ENCODE measurements around the gene CNTNAP2. TPM values are rescaled to one million over a fixed set of nuclear protein-coding genes. Genes with fewer than 3 reads are reported as not detected.

CNTNAP2 gene
- total and polyA plus RNA-seq, 2 of the 4 experiments (the other 2 are of a cell fraction): not detected

- Histone ChIP-seq H4K20me1 (ENCODE audit: insufficient read depth, low read length) (no peaks in the 10 kb centered on the region), H2BK20ac (ENCODE audit: low read depth, low read length) (no peak overlapping the region), H2AK5ac (ENCODE audit: low read depth, low read length) (no peak overlapping the region), H4K5ac (ENCODE audit: low read depth, low read length) (no peak overlapping the region), H4K91ac (ENCODE audit: insufficient read depth, low read depth, low read length) (no peak overlapping the region), H3K23ac (ENCODE audit: low read depth, low read length) (no peak overlapping the region), H2AFZ (replicated peaks; ENCODE audit: low read length, poor library complexity) (no peak overlapping the region), H3K79me1 (ENCODE audit: low read depth in 1 of 2, low read length in 2 of 2) (no peaks in the 10 kb centered on the region), H3K4ac (ENCODE audit: low read depth, low read length) (no peak overlapping the region), H3K9me3 (ENCODE audit: control insufficient read depth, insufficient read depth, low read length) (no peaks in the 10 kb centered on the region), H3K27ac (ENCODE audit: insufficient read depth, low read length) (no peak overlapping the region), H3K4me2 (ENCODE audit: low read depth, low read length) (no peak overlapping the region), H3K36me3 (ENCODE audit: control insufficient read depth, insufficient read depth, low read length) (no peaks in the 10 kb centered on the region), H2BK15ac (ENCODE audit: low read depth, low read length) (no peak overlapping the region), H3K4me1 (ENCODE audit: control insufficient read depth, insufficient read depth, low read length) (no peaks in the 10 kb centered on the region), H3K9me1 (ENCODE audit: insufficient read depth, low read length) (no peaks in the 10 kb centered on the region), H3K14ac (replicated peaks; ENCODE audit: low read depth, low read length) (no peak overlapping the region), H3K9ac (ENCODE audit: low read depth, low read length) (no peak overlapping the region), H3K4me3 (ENCODE audit: insufficient read depth, low read depth, low read length) (no peak overlapping the region), H2BK120ac (ENCODE audit: low read depth, low read length) (no peak overlapping the region), H4K8ac (ENCODE audit: low read depth in 2 of 2, low read length in 2 of 2) (no peak overlapping the region), H2AK9ac (replicated peaks; ENCODE audit: low read depth, low read length, poor library complexity) (no peak overlapping the region), H2BK5ac (ENCODE audit: low read depth, low read length, poor library complexity, severe bottlenecking) (no peak overlapping the region), H3K18ac (ENCODE audit: low read depth, low read length) (no peak overlapping the region), H3K56ac (ENCODE audit: extremely low read depth, insufficient read depth, low read length) (no peak overlapping the region), H3K27me3 (ENCODE audit: control insufficient read depth, insufficient read depth, low read length) (no peaks in the 10 kb centered on the region)
- in situ Hi-C loops (cut with MboI; ENCODE audit: low sequenced_read_pairs): no loop called here
- no CpG with 5 or more reads among the region's 4 CpGs for WGBS, 2 experiments (ENCODE audit: extremely low coverage in 2 of 2, insufficient read length in 1 of 2)
- ATAC-seq (ENCODE audit: low read depth) (no peak), DNase-seq (no peak)
- no TSS peak for BruUV-seq (replicated peaks)
- TF ChIP-seq RCOR1 (IDR thresholded peaks at IDR 0.05; ENCODE audit: insufficient replicate concordance, low read length) (no peak), POLR2A (IDR thresholded peaks at IDR 0.05; ENCODE audit: low read depth, low read length) (no peak), CEBPB (IDR thresholded peaks at IDR 0.05; ENCODE audit: low read depth, low read length) (no peak), NFE2L2 (IDR thresholded peaks at IDR 0.05; ENCODE audit: low read depth, low read length) (no peak), BHLHE40 (IDR thresholded peaks at IDR 0.05; ENCODE audit: low read depth, low read length) (no peak), SMC3 (IDR thresholded peaks at IDR 0.05; ENCODE audit: low read depth, low read length) (no peak), USF2 (IDR thresholded peaks at IDR 0.05; ENCODE audit: low read depth, low read length) (no peak), ELK1 (IDR thresholded peaks at IDR 0.05; ENCODE audit: borderline replicate concordance, low read depth, low read length) (no peak), MXI1 (IDR thresholded peaks at IDR 0.05; ENCODE audit: borderline replicate concordance, low read depth, low read length) (no peak), RAD21 (IDR thresholded peaks at IDR 0.05; ENCODE audit: low read length) (no peak), FOS (IDR thresholded peaks at IDR 0.05; ENCODE audit: low read depth, low read length) (no peak), RFX5 (IDR thresholded peaks at IDR 0.05; ENCODE audit: low read depth, low read length) (no peak)
- TF ChIP-seq, protein P1, sequence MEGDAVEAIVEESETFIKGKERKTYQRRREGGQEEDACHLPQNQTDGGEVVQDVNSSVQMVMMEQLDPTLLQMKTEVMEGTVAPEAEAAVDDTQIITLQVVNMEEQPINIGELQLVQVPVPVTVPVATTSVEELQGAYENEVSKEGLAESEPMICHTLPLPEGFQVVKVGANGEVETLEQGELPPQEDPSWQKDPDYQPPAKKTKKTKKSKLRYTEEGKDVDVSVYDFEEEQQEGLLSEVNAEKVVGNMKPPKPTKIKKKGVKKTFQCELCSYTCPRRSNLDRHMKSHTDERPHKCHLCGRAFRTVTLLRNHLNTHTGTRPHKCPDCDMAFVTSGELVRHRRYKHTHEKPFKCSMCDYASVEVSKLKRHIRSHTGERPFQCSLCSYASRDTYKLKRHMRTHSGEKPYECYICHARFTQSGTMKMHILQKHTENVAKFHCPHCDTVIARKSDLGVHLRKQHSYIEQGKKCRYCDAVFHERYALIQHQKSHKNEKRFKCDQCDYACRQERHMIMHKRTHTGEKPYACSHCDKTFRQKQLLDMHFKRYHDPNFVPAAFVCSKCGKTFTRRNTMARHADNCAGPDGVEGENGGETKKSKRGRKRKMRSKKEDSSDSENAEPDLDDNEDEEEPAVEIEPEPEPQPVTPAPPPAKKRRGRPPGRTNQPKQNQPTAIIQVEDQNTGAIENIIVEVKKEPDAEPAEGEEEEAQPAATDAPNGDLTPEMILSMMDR (conservative IDR thresholded peaks at IDR 0.05; ENCODE audit: low read depth, low read length): no peak
- POLR2A ChIA-PET (ENCODE audit: unreplicated experiment): no interaction called here
- CTCF ChIA-PET: no interaction called here
- dilution Hi-C loops (cut with HindIII; ENCODE audit: low sequenced_read_pairs, unreplicated experiment): no loop called here
- intact Hi-C loops (cut with micrococcal nuclease): no loop called here
These were observed 1488.7 kb downstream of the CNTNAP2 start for GRCh38 chr7:147605323-147605722.
